HG03135 (cell line): ENCODE measurements around the gene RABGAP1.
A peak's percentile ranks its signal among the peaks of the same experiment; 100 is the strongest.
"Not testable (repeated sequence)": the region's sequence is repeated elsewhere in the genome, so short reads cannot be mapped to it uniquely, and the experiment has no call there.

Experiments used
- ATAC-seq: cut with Tn5 transposase; IDR thresholded peaks from one replicate; pipeline ENCODE4 v1.9.1; 2021; ENCODE audit warnings: mild to moderate bottlenecking, moderate library complexity; ENCODE audit not compliant: unreplicated experiment

RABGAP1 gene

GRCh38 chr9:122940749-122941581 is at the start of gene RABGAP1:
RABGAP1 (plus strand) TSS chr9:122941020; CDS start chr9:122957060, 16,040 bp downstream.
- peak; percentile 97 for ATAC-seq

GRCh38 chr9:122897969-122898368 is 42.9 kb upstream of the RABGAP1 start:
- no peak for ATAC-seq

- no peak for ATAC-seq
These were observed 40.0 kb upstream of the RABGAP1 start for GRCh38 chr9:122900791-122901190.

GRCh38 chr9:122904466-122904822 is 36.4 kb upstream of the RABGAP1 start:
- peak; percentile 32 for ATAC-seq

- peak; percentile 79 for ATAC-seq
These were observed 35.8 kb upstream of the RABGAP1 start, which contains the start of gene RC3H2 for GRCh38 chr9:122904823-122905710. RC3H2 (minus strand) TSS chr9:122905359; CDS start chr9:122897509, 7,850 bp downstream.

GRCh38 chr9:122906122-122906521 is 34.7 kb upstream of the RABGAP1 start:
- ATAC-seq = not testable (repeated sequence)

- no peak for ATAC-seq
These were observed 28.2 kb upstream of the RABGAP1 start for GRCh38 chr9:122912671-122912963.

- peak; percentile 98 for ATAC-seq
These were observed 27.7 kb upstream of the RABGAP1 start, which contains the start of gene ZBTB6 for GRCh38 chr9:122912964-122913673. ZBTB6 (minus strand) TSS chr9:122913323; CDS start chr9:122912072, 1,251 bp downstream.

GRCh38 chr9:122918310-122918709 is 22.5 kb upstream of the RABGAP1 start:
- no peak for ATAC-seq

GRCh38 chr9:122922713-122923112 is 18.1 kb upstream of the RABGAP1 start:
- ATAC-seq = no peak

GRCh38 chr9:122923947-122924346 is 16.9 kb upstream of the RABGAP1 start:
- ATAC-seq = no peak

- no peak for ATAC-seq
These were observed 10.9 kb upstream of the RABGAP1 start for GRCh38 chr9:122929796-122930354.

- peak; percentile 24 for ATAC-seq
These were observed 10.1 kb upstream of the RABGAP1 start for GRCh38 chr9:122930541-122931225.

- ATAC-seq = peak; percentile 93
These were observed 9.3 kb upstream of the RABGAP1 start, which contains the start of gene ZBTB26 for GRCh38 chr9:122931226-122932121. ZBTB26 (minus strand) TSS chr9:122931512; CDS start chr9:122919934, 11,578 bp downstream.

- no peak for ATAC-seq
These were observed 4.4 kb upstream of the RABGAP1 start for GRCh38 chr9:122936464-122936863.

GRCh38 chr9:122936883-122937282 is 3.9 kb upstream of the RABGAP1 start:
- ATAC-seq = no peak

GRCh38 chr9:122939601-122940000 is 1.2 kb upstream of the RABGAP1 start:
- no peak for ATAC-seq

- ATAC-seq = no peak
These were observed 419 bp upstream of the RABGAP1 start for GRCh38 chr9:122940454-122940748.

- no peak for ATAC-seq
These were observed 888 bp downstream of the RABGAP1 start for GRCh38 chr9:122941582-122942234.
